Endothelial cell (in vitro differentiated cells): Measurements from ENCODE around the gene EIF2D. TPM values are rescaled to one million over a fixed set of nuclear protein-coding genes. Genes with fewer than 3 reads are reported as not detected.
"Not testable (repeated sequence)": the region's sequence is repeated elsewhere in the genome, so short reads cannot be mapped to it uniquely, and the experiment has no call there.

Experiments
- DNase-seq: peaks from one replicate; pipeline ENCODE4 v3.0.0; 2021; ENCODE audit warnings: low spot score
- H3K27ac Mint-ChIP-seq: one replicate; pipeline ENCODE4 v1.8.0; 2021; ENCODE audit warnings: mixed read lengths, inconsistent platforms; ENCODE audit not compliant: unreplicated experiment
- H3K27me3 Mint-ChIP-seq: one replicate; pipeline ENCODE4 v1.8.0; 2021; ENCODE audit warnings: mild to moderate bottlenecking, moderate library complexity, mixed read lengths, inconsistent platforms; ENCODE audit not compliant: unreplicated experiment
- H3K36me3 Mint-ChIP-seq: one replicate; pipeline ENCODE4 v1.8.0; 2021; ENCODE audit warnings: mild to moderate bottlenecking, low read depth, mixed read lengths, inconsistent platforms; ENCODE audit not compliant: unreplicated experiment
- H3K4me1 Mint-ChIP-seq: one replicate; pipeline ENCODE4 v1.8.0; 2021; ENCODE audit warnings: mild to moderate bottlenecking, mixed read lengths, inconsistent platforms; ENCODE audit not compliant: unreplicated experiment
- H3K4me3 Mint-ChIP-seq: one replicate; pipeline ENCODE4 v1.8.0; 2021; ENCODE audit warnings: mild to moderate bottlenecking, mixed read lengths, inconsistent platforms; ENCODE audit not compliant: unreplicated experiment
- H3K9me3 Mint-ChIP-seq: one replicate; pipeline ENCODE4 v1.8.0; 2021; ENCODE audit warnings: mixed read lengths, inconsistent platforms; ENCODE audit not compliant: unreplicated experiment
- total RNA-seq: library from RNA; stranded (reverse); fragmentation: NEBNext Ultra II Directional; extraction: Animal tissue kit (Norgen Biotek cat#: 25700); gene quantifications from one replicate; pipeline ENCODE4 v1.2.1, GENCODE V29; 2021; ENCODE audit not compliant: unreplicated experiment
- TF ChIP-seq, protein P1 (sequence below): fragments of 200-600 bp; sonication (generic); IDR thresholded peaks from one replicate; pipeline ENCODE4 v1.5.0; 2021; ENCODE audit warnings: antibody characterized with exemption; ENCODE audit not compliant: unreplicated experiment

Gene EIF2D
- total RNA-seq, 1 donor from 2014 or later = 32.7 TPM

DNA sequence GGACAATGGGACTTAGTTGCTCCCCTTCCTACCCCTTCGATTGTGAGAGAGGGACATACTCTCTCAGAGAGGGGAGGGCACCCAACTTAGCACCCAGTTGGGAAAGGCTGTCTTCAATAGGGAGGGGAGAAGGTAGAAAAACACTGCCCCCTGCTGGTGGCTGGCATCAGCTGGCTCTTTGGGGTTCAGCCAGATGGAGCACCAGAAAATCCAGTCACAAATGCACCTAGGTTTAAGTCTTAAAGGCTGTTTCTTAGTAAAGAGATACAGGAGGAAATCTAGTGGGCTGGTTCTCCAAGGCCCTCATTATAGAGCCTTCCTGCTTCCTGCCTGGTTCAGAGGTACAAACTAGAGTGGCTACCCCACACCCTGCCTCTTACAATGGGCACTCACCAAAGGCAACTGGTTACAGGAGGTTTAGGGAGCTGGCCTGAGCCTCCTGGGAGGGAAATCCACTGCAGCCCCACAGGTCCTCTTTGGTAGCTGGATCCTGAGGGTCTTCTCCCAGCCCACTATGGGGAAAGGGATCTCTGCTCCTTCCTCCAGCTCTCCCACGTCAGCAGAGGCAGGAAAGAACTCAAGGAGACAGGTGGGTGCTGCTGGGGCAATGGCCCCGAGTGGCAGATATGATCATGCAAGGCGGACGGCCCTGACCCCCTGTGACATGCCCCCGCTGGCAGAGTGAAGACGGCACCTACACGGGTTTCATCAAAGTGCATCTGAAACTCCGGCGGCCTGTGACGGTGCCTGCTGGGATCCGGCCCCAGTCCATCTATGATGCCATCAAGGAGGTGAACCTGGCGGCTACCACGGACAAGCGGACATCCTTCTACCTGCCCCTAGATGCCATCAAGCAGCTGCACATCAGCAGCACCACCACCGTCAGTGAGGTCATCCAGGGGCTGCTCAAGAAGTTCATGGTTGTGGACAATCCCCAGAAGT is 28.3 kb downstream of the EIF2D start:
- peaks cover 5% of the 10 kb centered on the region for H3K27me3 Mint-ChIP-seq
- no peak overlapping the region for H3K27ac Mint-ChIP-seq
- peak; percentile 74 for DNase-seq
- no peak overlapping the region for H3K4me3 Mint-ChIP-seq
- no peaks in the 10 kb centered on the region for H3K4me1 Mint-ChIP-seq
- no peaks in the 10 kb centered on the region for H3K9me3 Mint-ChIP-seq
- H3K36me3 Mint-ChIP-seq = peaks cover 4% of the 10 kb centered on the region
- TF ChIP-seq, protein P1, sequence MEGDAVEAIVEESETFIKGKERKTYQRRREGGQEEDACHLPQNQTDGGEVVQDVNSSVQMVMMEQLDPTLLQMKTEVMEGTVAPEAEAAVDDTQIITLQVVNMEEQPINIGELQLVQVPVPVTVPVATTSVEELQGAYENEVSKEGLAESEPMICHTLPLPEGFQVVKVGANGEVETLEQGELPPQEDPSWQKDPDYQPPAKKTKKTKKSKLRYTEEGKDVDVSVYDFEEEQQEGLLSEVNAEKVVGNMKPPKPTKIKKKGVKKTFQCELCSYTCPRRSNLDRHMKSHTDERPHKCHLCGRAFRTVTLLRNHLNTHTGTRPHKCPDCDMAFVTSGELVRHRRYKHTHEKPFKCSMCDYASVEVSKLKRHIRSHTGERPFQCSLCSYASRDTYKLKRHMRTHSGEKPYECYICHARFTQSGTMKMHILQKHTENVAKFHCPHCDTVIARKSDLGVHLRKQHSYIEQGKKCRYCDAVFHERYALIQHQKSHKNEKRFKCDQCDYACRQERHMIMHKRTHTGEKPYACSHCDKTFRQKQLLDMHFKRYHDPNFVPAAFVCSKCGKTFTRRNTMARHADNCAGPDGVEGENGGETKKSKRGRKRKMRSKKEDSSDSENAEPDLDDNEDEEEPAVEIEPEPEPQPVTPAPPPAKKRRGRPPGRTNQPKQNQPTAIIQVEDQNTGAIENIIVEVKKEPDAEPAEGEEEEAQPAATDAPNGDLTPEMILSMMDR = peak; percentile 89

- TF ChIP-seq, protein P1 = no peak
- no peak overlapping the region for H3K4me3 Mint-ChIP-seq
- peaks cover 4% of the 10 kb centered on the region for H3K36me3 Mint-ChIP-seq
- DNase-seq = no peak
- H3K4me1 Mint-ChIP-seq = no peaks in the 10 kb centered on the region
- H3K27ac Mint-ChIP-seq = no peak overlapping the region
- peaks cover 5% of the 10 kb centered on the region for H3K27me3 Mint-ChIP-seq
- no peaks in the 10 kb centered on the region for H3K9me3 Mint-ChIP-seq
These were observed 29.1 kb downstream of the EIF2D start for GRCh38 chr1:206582971-206583706.

DNA sequence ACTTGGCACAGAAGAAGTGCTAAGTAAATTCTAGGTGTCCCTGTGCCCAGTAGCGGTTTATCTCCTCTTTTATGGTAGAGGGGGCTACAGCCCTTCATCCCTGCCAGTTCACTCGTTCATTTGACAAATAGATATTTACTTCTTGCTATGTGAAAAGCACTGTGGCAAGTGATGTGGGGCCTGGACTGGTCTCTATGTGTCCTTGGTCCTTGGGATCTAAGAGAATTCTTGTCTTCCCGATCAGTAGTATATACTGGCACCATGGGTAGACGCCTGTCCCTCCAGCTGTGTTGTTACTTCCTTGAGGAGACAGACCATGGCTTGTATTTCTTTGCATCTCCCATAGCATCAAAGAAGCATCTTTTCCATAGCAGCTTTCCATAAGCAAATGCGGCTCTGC is 29.7 kb downstream of the EIF2D start:
- Mint-ChIP-seq H3K27ac (no peak overlapping the region), H3K4me3 (no peak overlapping the region), H3K36me3 (peaks cover 4% of the 10 kb centered on the region), H3K9me3 (no peaks in the 10 kb centered on the region), H3K4me1 (no peaks in the 10 kb centered on the region), H3K27me3 (peaks cover 5% of the 10 kb centered on the region)
- TF ChIP-seq, protein P1 = no peak
- no peak for DNase-seq

DNA sequence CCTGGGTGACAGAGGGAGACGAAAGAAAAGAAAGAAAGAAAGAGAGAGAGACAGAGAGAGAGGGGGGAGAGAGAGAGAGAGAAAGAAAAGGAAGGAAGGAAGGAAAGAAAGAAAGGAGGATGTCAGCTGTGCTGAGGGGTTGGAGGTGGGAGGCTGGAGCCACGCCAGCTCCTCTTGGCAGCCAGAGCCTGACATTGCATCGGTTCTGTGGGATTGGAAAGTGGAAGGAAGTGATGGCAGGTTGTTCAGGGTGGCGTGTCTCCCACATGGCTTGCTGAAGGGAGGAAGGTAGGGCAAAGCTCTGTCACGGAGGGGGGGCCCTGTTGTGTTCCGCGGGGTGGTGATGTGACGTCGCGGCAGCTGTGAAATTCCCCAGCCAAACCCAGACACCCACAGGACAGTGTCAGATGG is 30.7 kb downstream of the EIF2D start:
- Mint-ChIP-seq H3K4me1 (peaks cover under 1% of the 10 kb centered on the region), H3K4me3 (no peak overlapping the region), H3K9me3 (no peaks in the 10 kb centered on the region), H3K36me3 (peaks cover 2% of the 10 kb centered on the region), H3K27ac (no peak overlapping the region), H3K27me3 (peaks cover 6% of the 10 kb centered on the region)
- TF ChIP-seq, protein P1 = no peak
- no peak for DNase-seq

GRCh38 chr1:206581114-206581497 is 31.2 kb downstream of the EIF2D start:
- H3K4me3 Mint-ChIP-seq = not testable (repeated sequence)

More at GRCh38 chr1:206581114-206581497, 31.2 kb downstream of the EIF2D start:
- H3K27ac Mint-ChIP-seq, DNase-seq, H3K36me3 Mint-ChIP-seq, H3K27me3 Mint-ChIP-seq, H3K4me1 Mint-ChIP-seq, H3K9me3 Mint-ChIP-seq: not testable (repeated sequence)
